Progenitor cell of endocrine pancreas (in vitro differentiated cells): ENCODE measurements around the gene DDIT3. TPM values are rescaled to one million over a fixed set of nuclear protein-coding genes. Genes with fewer than 3 reads are reported as not detected.

Experiments used
- DNase-seq: peaks from one replicate; pipeline ENCODE4 v3.0.0; 2021; ENCODE audit warnings: low spot score; ENCODE audit not compliant: unreplicated experiment
- H3K27ac Mint-ChIP-seq: 2 replicates; pipeline ENCODE4 v1.8.0; 2021; ENCODE audit warnings: mild to moderate bottlenecking, moderate library complexity, mixed read lengths
- H3K27me3 Mint-ChIP-seq: 2 replicates; pipeline ENCODE4 v1.8.0; 2021; ENCODE audit warnings: mixed read lengths
- H3K36me3 Mint-ChIP-seq: 2 replicates; pipeline ENCODE4 v1.8.0; 2022; ENCODE audit warnings: mixed read lengths; ENCODE audit not compliant: insufficient read depth
- H3K4me1 Mint-ChIP-seq: 2 replicates; pipeline ENCODE4 v1.8.0; 2021; ENCODE audit warnings: low read depth, mixed read lengths
- H3K4me3 Mint-ChIP-seq: 2 replicates; pipeline ENCODE4 v1.8.0; 2021; ENCODE audit warnings: low read depth, mild to moderate bottlenecking, moderate library complexity, mixed read lengths
- H3K9me3 Mint-ChIP-seq: 2 replicates; pipeline ENCODE4 v1.8.0; 2021; ENCODE audit warnings: low read depth, mixed read lengths
- CTCF ChIP-seq: fragments of 200-600 bp; sonication (generic); IDR thresholded peaks from one replicate; pipeline ENCODE4 v1.5.0; 2021; ENCODE audit warnings: antibody characterized with exemption, mild to moderate bottlenecking; ENCODE audit not compliant: unreplicated experiment
- total RNA-seq: library from RNA; stranded (reverse); gene quantifications from 2 replicates; pipeline ENCODE4 v1.2.1, GENCODE V29; 2021

DDIT3 gene
- total RNA-seq, 1 donor from 2014 or later = 15.7 TPM

GRCh38 chr12:57560516-57560915 lies 40.2 kb upstream of the DDIT3 start:
- H3K27me3 Mint-ChIP-seq = peaks cover 5% of the 10 kb centered on the region
- H3K36me3 Mint-ChIP-seq = no peaks in the 10 kb centered on the region
- no peak overlapping the region for H3K4me3 Mint-ChIP-seq
- H3K4me1 Mint-ChIP-seq = no peaks in the 10 kb centered on the region
- DNase-seq = no peak
- no peaks in the 10 kb centered on the region for H3K9me3 Mint-ChIP-seq
- no peak for TF ChIP-seq CTCF
- H3K27ac Mint-ChIP-seq = no peak overlapping the region

GRCh38 chr12:57558864-57559263 lies 38.5 kb upstream of the DDIT3 start:
- Mint-ChIP-seq H3K4me1 (no peaks in the 10 kb centered on the region), H3K27ac (no peak overlapping the region), H3K4me3 (no peak overlapping the region), H3K9me3 (no peaks in the 10 kb centered on the region), H3K36me3 (no peaks in the 10 kb centered on the region), H3K27me3 (peaks cover 10% of the 10 kb centered on the region)
- TF ChIP-seq CTCF = no peak
- no peak for DNase-seq

GRCh38 chr12:57554897-57555296 lies 34.6 kb upstream of the DDIT3 start:
- Mint-ChIP-seq H3K4me3 (no peak overlapping the region), H3K27me3 (peaks cover 45% of the 10 kb centered on the region), H3K4me1 (peaks cover 3% of the 10 kb centered on the region), H3K27ac (no peak overlapping the region), H3K36me3 (no peaks in the 10 kb centered on the region), H3K9me3 (no peaks in the 10 kb centered on the region)
- TF ChIP-seq CTCF = no peak
- DNase-seq = no peak

- no peak for TF ChIP-seq CTCF
- H3K27ac Mint-ChIP-seq = no peak overlapping the region
- H3K4me3 Mint-ChIP-seq = no peak overlapping the region
- DNase-seq = no peak
- H3K27me3 Mint-ChIP-seq = peaks cover 46% of the 10 kb centered on the region
- peaks cover 3% of the 10 kb centered on the region for H3K4me1 Mint-ChIP-seq
- no peaks in the 10 kb centered on the region for H3K9me3 Mint-ChIP-seq
- H3K36me3 Mint-ChIP-seq = no peaks in the 10 kb centered on the region
These were observed 34.1 kb upstream of the DDIT3 start for GRCh38 chr12:57554453-57554852.

- no peak overlapping the region for H3K4me3 Mint-ChIP-seq
- TF ChIP-seq CTCF = no peak
- no peaks in the 10 kb centered on the region for H3K36me3 Mint-ChIP-seq
- H3K27ac Mint-ChIP-seq = no peak overlapping the region
- peaks cover 3% of the 10 kb centered on the region for H3K4me1 Mint-ChIP-seq
- H3K27me3 Mint-ChIP-seq = peaks cover 55% of the 10 kb centered on the region
- no peaks in the 10 kb centered on the region for H3K9me3 Mint-ChIP-seq
- no peak for DNase-seq
These were observed 33.3 kb upstream of the DDIT3 start for GRCh38 chr12:57553343-57554202.
